Measurements from ENCODE around the gene KRTAP5-9.

KRTAP5-9 gene

GRCh38 chr11:71545405-71545966, 2.7 kb upstream of the KRTAP5-9 start:
- TF ChIP-seq, protein P1, sequence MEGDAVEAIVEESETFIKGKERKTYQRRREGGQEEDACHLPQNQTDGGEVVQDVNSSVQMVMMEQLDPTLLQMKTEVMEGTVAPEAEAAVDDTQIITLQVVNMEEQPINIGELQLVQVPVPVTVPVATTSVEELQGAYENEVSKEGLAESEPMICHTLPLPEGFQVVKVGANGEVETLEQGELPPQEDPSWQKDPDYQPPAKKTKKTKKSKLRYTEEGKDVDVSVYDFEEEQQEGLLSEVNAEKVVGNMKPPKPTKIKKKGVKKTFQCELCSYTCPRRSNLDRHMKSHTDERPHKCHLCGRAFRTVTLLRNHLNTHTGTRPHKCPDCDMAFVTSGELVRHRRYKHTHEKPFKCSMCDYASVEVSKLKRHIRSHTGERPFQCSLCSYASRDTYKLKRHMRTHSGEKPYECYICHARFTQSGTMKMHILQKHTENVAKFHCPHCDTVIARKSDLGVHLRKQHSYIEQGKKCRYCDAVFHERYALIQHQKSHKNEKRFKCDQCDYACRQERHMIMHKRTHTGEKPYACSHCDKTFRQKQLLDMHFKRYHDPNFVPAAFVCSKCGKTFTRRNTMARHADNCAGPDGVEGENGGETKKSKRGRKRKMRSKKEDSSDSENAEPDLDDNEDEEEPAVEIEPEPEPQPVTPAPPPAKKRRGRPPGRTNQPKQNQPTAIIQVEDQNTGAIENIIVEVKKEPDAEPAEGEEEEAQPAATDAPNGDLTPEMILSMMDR (IDR thresholded peaks at IDR 0.05; ENCODE audit: insufficient read depth, low read length, poor library complexity, severe bottlenecking) = no peak
- no peak for TF ChIP-seq EZH2phosphoT487 (conservative IDR thresholded peaks at IDR 0.05; ENCODE audit: low read length)
- Histone ChIP-seq H3K79me2 (ENCODE audit: insufficient read depth, low read length) (no peaks in the 10 kb centered on the region), H3K4me3 (ENCODE audit: insufficient read depth, low read length, poor library complexity, severe bottlenecking) (no peak overlapping the region), H3K27me3 (ENCODE audit: low read length) (no peaks in the 10 kb centered on the region), H3K27ac (ENCODE audit: low read depth, low read length) (no peak overlapping the region), H3K4me2 (ENCODE audit: low read depth, low read length, poor library complexity, severe bottlenecking) (no peak overlapping the region), H3K9me2 (replicated peaks; ENCODE audit: insufficient read depth, low read length) (no peaks in the 10 kb centered on the region), H3K9ac (ENCODE audit: low read length) (no peak overlapping the region), H4K20me1 (ENCODE audit: low read depth, low read length) (no peaks in the 10 kb centered on the region), H3K9me3 (ENCODE audit: insufficient read depth, low read length) (no peaks in the 10 kb centered on the region), H2AFZ (ENCODE audit: low read depth, low read length, severe bottlenecking) (no peak overlapping the region), H3F3A (ENCODE audit: insufficient read depth) (no peaks in the 10 kb centered on the region), H3K36me3 (ENCODE audit: low read length) (no peaks in the 10 kb centered on the region)

DNA sequence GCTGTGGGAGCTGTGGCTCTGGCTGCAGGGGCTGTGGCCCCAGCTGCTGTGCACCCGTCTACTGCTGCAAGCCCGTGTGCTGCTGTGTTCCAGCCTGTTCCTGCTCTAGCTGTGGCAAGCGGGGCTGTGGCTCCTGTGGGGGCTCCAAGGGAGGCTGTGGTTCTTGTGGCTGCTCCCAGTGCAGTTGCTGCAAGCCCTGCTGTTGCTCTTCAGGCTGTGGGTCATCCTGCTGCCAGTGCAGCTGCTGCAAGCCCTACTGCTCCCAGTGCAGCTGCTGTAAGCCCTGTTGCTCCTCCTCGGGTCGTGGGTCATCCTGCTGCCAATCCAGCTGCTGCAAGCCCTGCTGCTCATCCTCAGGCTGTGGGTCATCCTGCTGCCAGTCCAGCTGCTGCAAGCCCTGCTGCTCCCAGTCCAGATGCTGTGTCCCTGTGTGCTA, 514 bp downstream of the KRTAP5-9 start:
- Histone ChIP-seq H3K27me3 (ENCODE audit: low read length) (no peaks in the 10 kb centered on the region), H3K4me3 (ENCODE audit: insufficient read depth, low read length, poor library complexity, severe bottlenecking) (no peak overlapping the region), H4K20me1 (ENCODE audit: low read depth, low read length) (no peaks in the 10 kb centered on the region), H3K9me2 (replicated peaks; ENCODE audit: insufficient read depth, low read length) (no peaks in the 10 kb centered on the region), H3K36me3 (ENCODE audit: low read length) (no peaks in the 10 kb centered on the region), H3K27ac (ENCODE audit: low read depth, low read length) (no peak overlapping the region), H3K79me2 (ENCODE audit: insufficient read depth, low read length) (no peaks in the 10 kb centered on the region), H3K4me2 (ENCODE audit: low read depth, low read length, poor library complexity, severe bottlenecking) (no peak overlapping the region), H3K9ac (ENCODE audit: low read length) (no peak overlapping the region), H2AFZ (ENCODE audit: low read depth, low read length, severe bottlenecking) (no peak overlapping the region), H3K9me3 (ENCODE audit: insufficient read depth, low read length) (no peaks in the 10 kb centered on the region), H3F3A (ENCODE audit: insufficient read depth) (no peaks in the 10 kb centered on the region)
- TF ChIP-seq, protein P1 (IDR thresholded peaks at IDR 0.05; ENCODE audit: insufficient read depth, low read length, poor library complexity, severe bottlenecking) = no peak
- no peak for TF ChIP-seq EZH2phosphoT487 (conservative IDR thresholded peaks at IDR 0.05; ENCODE audit: low read length)

DNA sequence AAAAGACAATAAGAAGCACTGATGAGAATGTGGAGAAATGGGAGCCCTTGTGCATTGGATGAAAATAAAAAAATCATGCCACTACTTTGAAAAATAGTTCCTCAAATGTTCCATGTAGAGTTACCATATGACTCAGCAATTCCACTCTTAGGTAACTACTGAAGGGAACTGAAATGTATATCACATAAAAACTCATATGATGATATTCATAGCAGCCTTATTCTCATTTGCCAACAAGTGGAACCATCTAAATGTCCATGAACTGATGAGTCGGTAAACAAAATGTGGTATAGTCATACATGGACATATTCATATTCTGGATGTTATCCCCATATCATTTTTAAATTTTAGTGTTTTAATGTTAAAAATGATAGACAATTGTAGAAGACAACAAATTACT, 3.5 kb downstream of the KRTAP5-9 start:
- H3K4me2 ChIP-seq (ENCODE audit: low read depth, low read length, poor library complexity, severe bottlenecking) = no peak overlapping the region
- no peaks in the 10 kb centered on the region for H4K20me1 ChIP-seq (ENCODE audit: low read depth, low read length)
- H3K79me2 ChIP-seq (ENCODE audit: insufficient read depth, low read length) = no peaks in the 10 kb centered on the region
- H3K27me3 ChIP-seq (ENCODE audit: low read length) = no peaks in the 10 kb centered on the region
- H3K4me3 ChIP-seq (ENCODE audit: insufficient read depth, low read length, poor library complexity, severe bottlenecking) = no peak overlapping the region
- H3K9me3 ChIP-seq (ENCODE audit: insufficient read depth, low read length) = no peaks in the 10 kb centered on the region
- no peak overlapping the region for H3K9ac ChIP-seq (ENCODE audit: low read length)
- no peaks in the 10 kb centered on the region for H3F3A ChIP-seq (ENCODE audit: insufficient read depth)
- no peak overlapping the region for H3K27ac ChIP-seq (ENCODE audit: low read depth, low read length)
- no peak for TF ChIP-seq EZH2phosphoT487 (conservative IDR thresholded peaks at IDR 0.05; ENCODE audit: low read length)
- TF ChIP-seq, protein P1 (IDR thresholded peaks at IDR 0.05; ENCODE audit: insufficient read depth, low read length, poor library complexity, severe bottlenecking) = no peak
- no peaks in the 10 kb centered on the region for H3K9me2 ChIP-seq (replicated peaks; ENCODE audit: insufficient read depth, low read length)
- H2AFZ ChIP-seq (ENCODE audit: low read depth, low read length, severe bottlenecking) = no peak overlapping the region
- no peaks in the 10 kb centered on the region for H3K36me3 ChIP-seq (ENCODE audit: low read length)
